Inflammatory macrophage treated with lipopolysaccharide for 1 hour (primary cell): Measurements from ENCODE around the gene CAMKK1.

Source experiments
- DNase-seq, 2 donors: peaks; one replicate each; pipeline ENCODE4 v3.0.0-alpha.2; 2020 to 2022

The CAMKK1 gene

DNA sequence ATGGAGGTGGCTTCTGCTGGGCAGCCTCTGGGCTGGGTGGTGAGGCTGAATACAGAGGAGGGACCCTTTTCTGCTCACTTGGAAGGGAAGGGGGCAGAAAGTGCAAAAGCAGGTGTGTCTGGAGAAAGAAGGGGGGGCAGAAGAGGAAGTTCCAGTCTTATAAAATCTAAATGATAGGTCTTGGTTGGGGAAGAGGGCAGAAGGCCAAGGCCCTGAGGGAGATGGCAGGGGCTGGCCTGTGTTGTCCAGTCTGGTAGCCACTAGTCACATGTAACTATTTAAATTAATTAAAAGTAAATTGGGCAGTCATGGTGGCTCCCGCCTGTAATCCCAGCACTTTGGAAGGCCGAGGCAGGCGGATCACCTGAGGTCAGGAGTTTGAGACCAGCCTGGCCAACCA lies 2.5 kb upstream of the CAMKK1 start:
- DNase-seq, result no peak

DNA sequence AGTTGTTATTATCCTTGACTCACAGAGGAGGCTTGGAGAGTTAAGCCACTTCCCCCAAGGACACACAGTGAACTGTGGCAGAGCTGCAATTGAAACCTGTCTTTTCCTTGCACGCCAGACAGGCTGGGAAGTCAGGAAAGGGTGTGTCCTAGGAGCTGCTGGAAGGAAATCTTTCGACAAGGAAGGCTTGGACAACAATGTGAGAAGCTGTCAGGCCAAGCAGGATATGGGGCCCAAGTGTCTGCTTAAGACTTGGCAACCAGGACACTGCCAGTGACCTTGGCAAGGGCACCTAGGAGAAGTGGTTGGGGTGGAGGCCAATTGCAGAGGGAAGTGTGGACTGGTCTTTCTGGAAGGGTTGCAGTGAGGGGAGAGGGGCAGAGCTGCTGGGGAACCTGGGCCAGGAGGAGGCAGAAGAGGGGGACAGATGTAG lies 2.1 kb upstream of the CAMKK1 start:
- peak; percentile 18 to 31 for DNase-seq

DNA sequence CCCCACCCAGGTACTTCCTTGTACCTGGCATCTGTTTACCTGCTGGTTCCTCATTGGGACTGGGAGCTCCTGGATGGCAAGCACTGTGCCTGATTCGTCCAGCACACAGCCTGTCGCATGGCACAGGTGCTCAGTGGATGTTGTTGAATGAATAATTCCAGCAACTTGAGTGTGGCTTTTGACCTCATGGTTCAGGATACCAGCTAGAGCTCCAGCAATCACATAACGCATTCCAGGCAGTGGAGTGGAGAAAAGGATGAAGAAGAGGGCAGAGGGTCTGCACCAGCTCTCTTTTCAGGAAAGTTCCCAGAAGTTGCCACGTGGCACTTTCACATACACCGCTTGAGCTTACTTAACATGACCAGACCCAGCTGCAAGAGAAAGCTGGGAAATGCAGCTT lies 1.3 kb upstream of the CAMKK1 start:
- DNase-seq, result no peak

DNA sequence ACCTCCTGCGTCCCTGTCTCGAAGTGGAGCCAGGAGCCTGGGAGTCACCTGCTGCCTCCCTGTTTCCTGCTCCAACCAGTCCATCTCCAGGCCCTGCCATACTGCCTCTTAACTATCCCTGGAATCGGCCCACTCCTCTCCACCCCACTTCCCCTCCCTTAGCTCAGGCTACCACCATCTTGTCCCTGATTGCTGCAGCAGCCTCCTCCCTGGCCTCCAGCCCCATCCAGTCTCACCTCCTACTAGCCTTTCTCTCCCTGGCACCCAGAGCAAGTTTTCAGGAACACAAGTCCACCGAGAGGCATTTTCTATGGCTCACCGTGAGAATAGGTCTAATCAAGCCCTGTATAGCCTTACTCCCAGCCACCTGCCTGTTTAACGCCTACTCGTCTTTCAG lies 865 bp upstream of the CAMKK1 start:
- DNase-seq, result no peak

DNA sequence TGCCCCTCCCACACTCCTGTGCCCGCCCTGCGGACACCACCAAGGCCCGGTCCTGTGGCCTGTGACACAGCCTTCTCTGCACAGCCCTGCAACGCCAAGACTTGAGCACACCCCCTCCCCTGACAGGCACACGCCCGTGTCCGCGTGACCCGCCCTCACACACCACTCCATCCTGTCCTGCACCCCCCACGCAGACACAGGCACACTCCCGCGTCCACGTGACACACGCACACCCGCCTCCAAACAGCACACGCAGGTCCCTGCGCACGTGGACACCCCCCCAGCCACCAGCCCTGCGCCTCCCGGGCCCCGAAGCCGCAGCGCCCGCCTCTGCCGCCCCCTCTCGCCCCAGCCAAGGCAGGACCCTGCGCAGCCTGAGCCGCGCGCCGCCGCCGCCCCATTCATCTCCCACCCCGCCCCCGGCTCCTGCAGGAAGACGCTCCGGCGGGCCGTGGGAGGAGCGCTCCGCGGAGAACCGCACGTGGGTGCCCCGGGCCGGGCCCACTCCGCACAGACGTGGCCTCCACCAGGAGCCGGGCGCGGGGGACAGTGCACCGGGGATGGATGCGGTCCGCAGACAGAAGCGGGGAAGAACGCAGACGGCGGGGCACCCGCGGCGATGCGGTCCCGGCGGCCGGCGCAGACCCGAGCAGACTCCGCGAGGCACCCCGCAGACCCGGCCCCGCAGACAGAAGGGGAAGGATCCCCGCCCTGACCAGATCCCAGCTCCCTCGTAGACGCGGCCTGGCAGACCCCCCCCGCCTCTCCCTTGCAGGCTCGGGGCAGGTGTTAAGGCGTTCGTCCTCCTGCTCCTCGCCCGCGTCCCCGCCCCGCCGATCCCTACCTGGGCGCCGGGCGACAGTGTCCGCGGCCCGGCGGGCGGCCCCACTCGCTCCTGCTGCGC lies 506 bp downstream of the CAMKK1 start:
- DNase-seq, result peak; percentile 80 to 87

DNA sequence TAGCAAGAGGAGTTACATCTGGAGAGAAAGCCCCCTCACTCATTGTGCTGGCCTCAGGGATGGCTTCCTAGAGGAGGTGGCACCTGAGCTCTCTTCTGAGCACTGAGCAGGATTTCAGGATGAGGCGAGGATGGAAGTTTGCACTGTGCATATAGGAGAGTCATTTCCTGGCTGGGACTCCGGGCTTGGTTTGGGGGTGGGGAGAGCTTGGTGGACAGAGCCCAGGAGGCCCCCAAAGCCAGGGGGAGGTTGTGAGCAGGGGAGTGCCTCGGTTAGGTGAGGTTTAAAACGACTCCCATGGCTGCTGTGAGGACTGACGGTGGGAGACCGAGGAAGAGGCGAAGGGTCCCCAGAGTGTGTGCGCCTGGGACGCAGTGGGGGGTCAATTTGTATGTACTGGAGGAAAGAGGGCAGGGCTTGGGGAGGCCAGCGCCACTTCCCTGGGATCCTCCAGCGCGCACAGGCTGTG lies 1.2 kb downstream of the CAMKK1 start:
- no peak for DNase-seq

DNA sequence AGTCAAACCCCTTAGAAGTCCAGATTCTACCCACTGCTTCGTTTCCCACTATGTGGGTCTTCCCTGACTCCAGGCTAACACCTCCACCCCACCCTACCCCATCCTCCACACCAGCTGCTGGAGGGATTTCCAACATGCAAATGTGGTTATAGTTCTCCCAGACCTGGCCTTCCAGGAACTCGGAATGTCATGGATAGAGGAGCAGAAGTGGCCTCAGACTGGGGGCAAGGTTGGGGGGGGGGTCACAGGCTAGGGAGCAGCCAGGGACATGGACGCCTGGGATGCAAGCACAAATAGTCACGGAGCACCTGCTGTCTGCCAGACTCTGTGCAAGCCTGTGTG lies 2.0 kb downstream of the CAMKK1 start:
- DNase-seq, result no peak

DNA sequence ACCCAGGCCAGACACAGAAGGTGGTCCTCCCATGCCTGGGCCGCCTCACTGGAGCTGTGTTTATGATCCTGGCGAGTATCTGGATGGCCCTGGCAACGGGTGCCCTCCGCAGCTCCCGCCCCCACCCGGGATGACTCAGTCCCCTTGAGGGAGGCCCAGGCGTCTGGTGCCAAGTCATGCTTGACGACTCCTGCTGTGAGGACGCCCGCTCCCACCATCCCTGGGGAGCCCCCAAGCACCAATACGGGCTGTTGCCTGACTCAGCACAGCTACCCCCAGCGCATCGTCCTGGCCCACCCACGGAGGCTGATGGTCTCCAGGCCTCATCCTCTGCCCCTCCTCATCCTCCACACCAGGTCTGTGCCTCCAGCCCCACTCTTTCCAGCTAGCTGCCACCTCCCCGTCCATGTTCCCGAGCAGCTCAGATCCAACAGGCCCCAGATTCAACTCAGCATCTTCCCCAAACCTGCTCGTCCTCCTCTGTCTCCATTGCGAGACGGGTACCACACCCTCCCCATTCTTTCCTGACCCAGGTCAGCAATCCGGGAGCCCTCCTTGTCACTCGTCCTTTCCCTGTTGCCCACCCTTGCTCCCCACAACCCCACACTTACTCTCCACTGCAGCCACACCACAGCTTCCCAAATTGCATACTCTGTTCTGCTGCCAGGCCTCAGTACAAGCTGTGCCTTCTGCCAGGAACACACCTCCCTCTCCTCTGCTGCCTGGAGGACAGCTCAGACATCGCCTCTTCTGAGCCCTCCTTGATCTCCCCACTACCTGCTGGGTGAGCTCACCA lies 2.6 kb downstream of the CAMKK1 start:
- DNase-seq, result peak; percentile 53 to 55

DNA sequence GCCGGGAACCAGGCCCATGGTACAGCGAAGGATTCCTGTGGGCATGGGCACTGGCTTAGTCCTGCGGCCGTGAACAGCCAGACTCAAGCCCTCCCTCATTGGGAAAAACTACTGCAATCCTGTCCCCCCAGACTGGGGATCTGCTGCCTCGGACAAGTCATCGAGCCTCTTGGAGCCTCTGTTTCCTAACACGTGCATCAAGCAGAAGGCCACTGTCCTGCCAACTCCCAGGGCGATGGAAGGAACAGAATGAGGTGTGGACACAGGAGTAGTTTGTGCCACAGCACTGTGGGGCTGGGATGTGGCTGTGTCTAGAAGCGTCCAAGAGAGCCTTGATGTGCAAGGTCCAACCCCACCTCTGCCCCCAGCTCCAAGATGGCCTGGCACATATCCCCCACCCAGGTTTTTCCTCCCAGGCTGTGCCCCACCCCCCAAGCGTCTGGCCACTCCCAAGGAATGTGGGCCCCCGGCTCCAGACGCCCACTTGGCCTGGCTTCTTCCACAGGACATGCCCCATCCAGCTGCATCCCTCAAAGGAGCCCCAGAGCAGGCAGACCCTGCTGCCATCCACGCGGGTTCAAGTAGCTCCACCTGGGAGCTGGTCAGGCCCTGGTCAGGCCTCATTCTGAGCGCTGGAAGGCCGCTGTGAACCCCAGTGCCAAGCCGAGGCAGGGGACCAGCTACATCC lies 3.4 kb downstream of the CAMKK1 start:
- DNase-seq, result no peak

DNA sequence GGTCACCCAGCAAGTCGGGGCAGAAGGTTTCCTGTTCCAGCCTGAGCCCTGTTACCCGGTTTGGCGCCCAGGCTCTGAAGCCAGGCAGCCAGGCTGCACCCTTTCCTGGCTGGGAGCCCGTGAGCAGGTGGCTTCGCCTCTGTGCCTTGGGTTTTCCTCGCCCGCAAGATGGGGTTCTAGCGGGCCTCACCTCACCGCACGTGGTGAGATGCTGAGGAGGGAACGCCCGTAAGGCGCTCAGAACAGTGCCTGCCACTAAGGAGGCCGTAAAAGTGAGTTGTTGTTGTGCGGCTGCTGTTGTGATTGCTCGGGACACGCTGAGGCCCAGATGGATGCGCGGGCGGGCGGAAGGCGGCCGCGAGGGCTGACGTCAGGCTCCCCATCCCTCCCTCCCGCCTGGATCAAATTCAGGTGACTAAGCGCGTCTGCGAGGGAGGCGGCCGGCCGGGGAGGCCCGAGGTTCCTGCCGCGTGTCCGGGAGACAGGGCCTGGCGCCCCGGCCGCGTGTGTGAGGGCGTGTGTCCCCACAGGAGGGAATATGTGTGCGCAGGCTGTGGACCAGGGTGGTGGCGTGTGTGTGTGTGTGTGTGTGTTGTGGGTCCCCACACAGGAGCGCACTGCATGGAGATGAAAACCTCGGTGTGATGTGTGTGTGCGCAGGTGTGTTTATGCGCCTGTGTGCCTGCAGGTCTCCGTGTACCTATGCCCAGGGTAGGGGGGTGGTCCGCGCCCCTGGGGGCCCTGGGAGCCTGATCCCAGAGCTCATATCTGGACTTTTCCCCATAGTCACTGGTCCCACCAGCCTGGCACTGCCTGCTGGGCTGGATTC lies 4.3 kb downstream of the CAMKK1 start:
- no peak for DNase-seq

DNA sequence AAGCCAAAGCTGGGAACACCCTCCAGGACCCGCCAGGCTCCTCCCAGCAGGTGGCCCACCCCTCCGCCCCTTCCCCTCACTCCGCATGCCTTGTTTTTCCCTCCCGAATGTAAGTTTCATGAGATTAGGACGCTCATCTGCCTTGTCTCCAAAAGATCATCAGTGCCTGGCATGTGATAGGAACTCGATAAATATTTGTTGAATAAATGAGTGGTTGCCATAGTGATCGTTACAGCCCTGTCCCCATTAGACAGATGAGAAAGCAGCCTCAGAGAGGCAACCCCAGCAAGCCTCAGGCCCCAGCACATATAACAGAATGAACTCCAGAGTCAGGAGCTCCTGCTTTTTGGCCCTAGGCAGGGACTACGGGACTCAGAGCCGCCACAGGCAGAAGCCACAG lies 5.0 kb downstream of the CAMKK1 start:
- DNase-seq, result no peak

DNA sequence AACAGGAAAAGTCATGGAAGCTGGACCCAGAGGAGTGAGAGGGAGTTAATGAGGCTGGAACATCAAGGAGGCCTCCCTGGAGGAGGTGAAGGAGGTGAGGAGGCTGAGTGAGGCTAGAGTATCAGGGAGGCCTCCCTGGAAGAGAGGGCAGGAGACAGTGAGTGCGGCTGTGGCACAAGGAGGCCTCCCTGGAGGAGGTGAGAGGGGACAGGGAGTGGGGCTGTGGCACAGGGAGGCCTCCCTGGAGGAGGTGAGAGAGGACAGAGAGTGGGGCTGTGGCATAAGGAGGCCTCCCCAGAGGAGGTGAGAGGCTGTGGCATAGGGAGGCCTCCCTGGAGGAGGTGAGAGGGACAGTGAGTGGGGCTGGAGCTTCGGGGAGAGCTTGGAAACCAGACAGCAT lies 5.5 kb downstream of the CAMKK1 start:
- DNase-seq, result no peak

DNA sequence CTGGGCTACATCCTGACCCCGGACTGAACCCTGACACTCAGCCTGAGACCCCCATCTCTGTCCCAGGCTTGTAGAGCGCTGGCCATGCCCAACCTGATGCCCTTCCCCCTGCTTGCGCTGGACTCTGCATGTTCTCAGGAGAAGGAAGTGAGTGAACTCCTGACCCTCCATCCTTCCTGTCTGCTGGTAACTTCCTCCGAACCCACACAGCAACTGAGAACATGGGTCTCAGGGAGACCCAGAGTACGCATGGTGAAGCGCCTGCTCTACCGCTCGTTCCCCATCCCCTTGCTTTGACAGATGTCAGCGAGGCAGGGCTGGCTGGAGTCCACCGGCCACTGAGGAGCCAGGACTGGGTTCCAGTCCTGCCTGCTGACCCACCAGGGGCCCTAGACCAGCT lies 6.1 kb downstream of the CAMKK1 start:
- DNase-seq, result peak; percentile 54 to 64

DNA sequence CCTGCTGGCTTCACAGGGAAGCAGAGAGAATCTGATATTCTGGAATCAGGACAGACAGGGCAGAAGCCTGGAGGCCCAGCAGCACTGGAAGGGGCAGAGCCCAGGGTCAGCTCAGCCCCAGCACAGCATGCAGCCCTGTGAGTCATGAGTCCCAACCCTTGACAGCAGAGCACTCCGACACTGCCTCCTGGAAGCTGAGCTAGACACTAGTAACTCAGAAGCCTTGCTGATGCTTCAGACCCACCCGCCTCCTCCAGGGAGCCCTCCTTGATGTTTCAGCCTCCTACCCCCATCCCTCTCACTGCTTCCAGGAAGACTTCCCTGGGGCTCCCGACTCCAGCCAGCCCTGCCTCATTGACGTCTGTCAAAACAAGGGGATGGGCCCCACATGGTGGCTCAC lies 6.9 kb downstream of the CAMKK1 start:
- peak in 1 of 2 donors; percentile 3 for DNase-seq

DNA sequence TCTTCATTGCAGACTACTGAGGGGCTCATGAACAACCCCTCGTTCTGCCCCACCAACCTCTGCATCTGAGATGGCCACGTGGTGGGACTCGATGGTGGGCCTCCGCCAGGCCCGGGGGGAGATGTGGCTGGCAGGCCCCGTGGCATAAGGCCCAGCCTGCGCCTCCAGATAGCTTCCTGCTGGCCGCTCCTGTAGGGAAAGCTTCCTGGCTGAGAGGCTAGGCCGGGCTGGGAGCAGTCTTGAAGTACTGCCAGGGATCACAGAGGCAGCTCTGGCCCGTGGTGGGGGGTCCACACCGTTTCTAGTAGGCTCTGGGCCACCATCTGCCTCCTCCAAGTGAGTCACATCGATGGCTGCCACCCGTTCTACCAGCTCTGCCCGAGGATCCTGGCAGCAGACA lies 7.6 kb downstream of the CAMKK1 start:
- no peak for DNase-seq

DNA sequence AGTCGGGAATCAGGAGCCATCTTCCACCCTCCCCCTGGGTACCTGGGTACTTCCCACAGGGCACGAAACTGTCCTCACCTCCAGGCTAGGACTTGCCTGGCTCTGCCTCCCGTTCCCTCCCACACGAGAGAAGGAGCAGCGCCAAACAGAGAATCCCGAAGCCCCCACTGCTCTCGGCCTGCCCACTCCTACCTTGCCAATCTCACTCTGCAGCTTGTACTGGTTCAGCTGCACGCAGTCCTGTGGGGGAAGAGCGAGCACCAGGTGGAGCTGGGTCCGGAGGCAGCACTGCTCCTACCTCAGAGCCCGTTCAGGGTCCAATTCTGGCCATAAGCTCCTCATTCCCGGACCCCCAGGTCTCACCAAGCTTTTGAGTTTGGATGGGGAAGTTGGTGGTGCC lies 8.7 kb downstream of the CAMKK1 start:
- no peak for DNase-seq

DNA sequence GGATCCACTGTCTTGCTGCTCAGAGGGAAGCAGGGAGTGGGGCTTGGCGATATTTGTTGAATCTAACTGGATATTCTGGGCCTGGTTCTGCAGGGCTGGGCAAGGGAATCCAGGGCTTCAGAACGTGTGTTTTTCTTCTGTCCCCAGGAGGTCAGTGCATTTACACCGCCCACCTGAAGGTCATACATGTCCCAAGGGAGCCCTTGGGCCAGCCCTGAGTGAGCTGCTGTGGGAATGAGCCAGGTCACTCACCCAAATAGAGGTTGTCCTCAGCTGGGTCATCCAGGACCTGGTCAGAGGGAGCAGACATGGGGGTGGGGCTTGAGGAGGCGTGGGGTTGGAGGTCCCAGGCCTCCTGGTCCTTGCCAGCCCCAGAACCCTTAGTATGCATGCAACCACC lies 10.6 kb downstream of the CAMKK1 start:
- DNase-seq, result no peak

DNA sequence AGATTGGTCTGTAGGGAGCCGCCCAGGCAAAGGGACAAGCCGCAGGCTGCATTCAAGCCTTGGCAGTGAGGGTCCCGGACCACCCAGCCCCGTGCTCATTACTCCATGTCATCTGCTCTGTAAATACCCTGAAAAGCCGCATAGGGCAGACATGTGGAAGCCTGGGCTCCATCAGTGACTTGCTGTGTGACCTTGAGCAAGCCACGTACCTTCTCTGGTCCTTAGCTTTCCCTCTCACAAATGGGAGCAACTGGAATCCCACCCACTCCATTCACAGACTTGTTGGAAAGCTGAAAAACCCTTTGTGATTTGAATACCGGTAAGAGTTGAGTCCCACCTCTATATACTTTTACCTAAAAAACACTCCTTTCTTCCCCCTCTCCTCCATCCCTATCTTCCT lies 11.9 kb downstream of the CAMKK1 start:
- DNase-seq, result no peak

DNA sequence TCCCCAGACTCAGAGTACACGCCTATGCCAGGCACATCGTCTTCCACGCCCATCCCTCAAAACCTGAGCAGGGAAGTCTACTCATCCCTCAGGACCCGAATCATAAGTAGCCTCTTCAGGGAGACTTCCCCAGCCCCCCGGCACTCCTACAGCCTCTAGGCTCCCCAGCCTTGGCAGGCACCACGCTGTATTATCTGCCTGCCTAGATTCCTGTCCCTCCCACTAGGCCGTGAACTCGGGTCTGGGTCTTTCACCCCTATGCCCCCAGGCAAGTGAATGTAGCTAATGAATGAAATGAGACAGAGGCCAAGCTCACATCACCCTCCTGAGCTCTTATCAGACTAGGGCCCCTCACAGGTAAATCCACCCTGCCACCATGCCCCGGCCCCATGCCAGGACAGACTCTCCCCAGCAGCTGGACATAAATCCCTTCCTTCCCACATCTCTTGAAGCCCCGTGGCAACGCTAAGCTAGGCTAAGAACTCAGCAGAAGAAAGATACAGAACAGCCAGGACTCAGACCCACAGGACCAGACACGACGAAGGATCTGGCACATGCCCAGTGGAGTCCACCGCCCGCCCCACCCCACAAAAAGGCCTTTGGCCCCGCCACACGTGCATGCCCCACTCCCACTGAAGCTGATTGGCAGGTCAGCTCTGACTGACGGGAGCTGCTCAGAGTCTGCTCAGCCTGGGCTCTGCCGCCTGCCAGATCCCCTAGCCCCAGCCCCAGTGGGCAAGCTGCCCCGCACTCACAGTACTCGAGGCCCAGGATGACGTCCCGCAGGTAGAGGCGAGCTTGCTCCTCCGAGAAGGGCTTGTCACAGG lies 13.0 kb downstream of the CAMKK1 start:
- DNase-seq, result no peak

DNA sequence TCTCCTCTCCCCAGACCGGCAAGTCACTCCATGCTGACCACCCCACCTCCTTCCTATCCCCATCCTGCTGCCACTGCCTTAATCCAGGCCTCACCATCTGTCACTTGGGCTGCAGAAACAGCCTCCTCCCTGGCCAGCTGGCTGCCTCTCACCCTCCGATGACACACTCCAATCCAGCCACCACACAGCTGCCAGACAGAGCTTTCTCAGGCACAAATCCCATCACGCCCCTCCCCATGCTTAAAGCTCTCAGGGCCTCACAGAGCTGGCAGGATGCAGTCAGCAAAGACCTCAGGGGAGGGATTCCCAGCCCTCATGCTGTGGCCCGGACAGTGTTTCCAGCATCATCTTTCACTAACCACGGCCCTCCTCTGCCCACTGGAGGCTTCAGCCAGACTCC lies 13.7 kb downstream of the CAMKK1 start:
- DNase-seq, result no peak

DNA sequence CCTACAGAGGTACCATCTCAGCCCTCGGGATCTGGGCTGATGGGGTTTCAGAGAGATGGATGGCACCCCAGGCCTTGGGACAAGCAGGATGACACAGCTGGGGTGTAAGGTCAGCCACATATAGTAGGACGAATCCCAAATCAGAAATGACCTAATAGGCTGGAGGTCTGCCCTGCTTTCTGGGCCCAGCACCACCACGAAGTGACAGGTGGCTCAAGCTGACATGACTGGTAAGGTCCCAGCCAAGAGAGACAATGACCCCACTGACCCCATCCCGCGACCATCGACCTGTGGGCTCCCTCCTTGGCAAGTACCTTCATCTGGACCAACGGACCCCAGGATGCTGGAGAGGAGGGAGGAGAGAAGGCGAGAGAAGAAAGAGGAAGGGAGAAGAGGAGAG lies 15.6 kb downstream of the CAMKK1 start:
- DNase-seq, result no peak

DNA sequence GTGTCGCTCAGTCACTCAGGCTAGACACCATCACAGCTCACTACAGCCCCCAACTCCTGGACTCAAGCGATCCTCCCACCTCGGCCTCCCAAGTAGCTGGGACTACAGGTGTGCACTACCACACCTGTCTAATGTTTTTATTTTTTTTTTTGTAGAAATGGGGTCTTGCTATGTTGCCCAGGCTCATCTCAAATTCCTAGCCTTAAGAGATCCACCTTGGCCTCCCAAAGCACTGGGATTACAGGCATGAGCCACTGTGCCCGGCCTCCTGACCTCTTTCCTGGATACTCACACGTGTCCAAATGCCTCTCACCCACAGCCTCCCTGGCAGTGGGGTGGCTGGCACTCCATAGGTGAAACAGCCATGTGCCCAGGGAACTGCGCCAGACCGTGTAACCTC lies 17.5 kb downstream of the CAMKK1 start:
- no peak for DNase-seq
